ENCODE data around the gene SENP1. TPM values are rescaled to one million over a fixed set of nuclear protein-coding genes. Genes with fewer than 3 reads are reported as not detected.

Gene SENP1
- total RNA-seq, 1 donor from 2014 or later: 16.9 TPM

DNA sequence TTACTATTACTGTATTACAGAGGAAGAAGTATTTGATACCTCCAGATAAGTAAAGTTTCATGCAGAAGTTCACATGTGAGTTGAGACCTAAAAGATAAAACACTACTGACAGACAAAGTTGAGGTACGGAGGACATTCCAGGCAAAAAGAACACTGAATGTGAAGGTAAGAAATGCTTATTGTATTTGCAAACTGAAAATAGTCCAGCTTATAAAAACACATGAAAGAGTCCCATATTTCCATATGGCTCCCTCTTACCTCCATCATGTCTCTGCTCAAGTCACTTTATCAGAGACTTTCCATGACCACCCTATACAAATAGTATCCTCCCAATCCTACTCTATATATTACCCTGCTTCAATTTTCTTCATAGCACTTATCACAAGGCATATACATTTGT is 35.8 kb downstream of the SENP1 start:
- Histone ChIP-seq H3K36me3 (peaks cover 79% of the 10 kb centered on the region), H3K27me3 (no peaks in the 10 kb centered on the region), H3K4me3 (no peak overlapping the region), H3K27ac (no peak overlapping the region), H3K4me1 (no peaks in the 10 kb centered on the region), H3K9me3 (no peaks in the 10 kb centered on the region)
- intact Hi-C loops (cut with DNase I): no loop called here
- DNase-seq (no peak), ATAC-seq (no peak)
- TF ChIP-seq, protein P1, sequence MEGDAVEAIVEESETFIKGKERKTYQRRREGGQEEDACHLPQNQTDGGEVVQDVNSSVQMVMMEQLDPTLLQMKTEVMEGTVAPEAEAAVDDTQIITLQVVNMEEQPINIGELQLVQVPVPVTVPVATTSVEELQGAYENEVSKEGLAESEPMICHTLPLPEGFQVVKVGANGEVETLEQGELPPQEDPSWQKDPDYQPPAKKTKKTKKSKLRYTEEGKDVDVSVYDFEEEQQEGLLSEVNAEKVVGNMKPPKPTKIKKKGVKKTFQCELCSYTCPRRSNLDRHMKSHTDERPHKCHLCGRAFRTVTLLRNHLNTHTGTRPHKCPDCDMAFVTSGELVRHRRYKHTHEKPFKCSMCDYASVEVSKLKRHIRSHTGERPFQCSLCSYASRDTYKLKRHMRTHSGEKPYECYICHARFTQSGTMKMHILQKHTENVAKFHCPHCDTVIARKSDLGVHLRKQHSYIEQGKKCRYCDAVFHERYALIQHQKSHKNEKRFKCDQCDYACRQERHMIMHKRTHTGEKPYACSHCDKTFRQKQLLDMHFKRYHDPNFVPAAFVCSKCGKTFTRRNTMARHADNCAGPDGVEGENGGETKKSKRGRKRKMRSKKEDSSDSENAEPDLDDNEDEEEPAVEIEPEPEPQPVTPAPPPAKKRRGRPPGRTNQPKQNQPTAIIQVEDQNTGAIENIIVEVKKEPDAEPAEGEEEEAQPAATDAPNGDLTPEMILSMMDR (IDR thresholded peaks at IDR 0.05): no peak

DNA sequence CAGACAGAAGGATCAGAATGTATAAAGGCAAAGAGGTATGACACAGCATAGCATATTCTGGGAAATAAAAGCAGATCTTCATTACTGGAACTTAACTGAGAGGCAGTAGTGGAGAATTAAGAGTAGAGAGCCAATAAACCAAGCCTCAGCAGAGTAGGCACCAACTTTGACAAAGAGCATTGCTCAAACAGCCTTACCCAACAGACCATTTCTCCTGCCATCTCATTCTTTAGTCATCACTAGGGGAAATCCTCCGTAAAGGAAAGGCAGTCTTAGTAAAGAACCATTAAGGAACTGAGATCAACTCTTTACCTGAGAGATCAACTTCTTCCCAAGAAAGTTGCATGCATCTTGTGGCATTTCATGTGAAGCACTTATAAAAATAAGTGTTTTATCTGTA is 36.6 kb downstream of the SENP1 start:
- intact Hi-C loops (cut with DNase I): no loop called here
- H3K36me3 ChIP-seq: peaks cover 79% of the 10 kb centered on the region

DNA sequence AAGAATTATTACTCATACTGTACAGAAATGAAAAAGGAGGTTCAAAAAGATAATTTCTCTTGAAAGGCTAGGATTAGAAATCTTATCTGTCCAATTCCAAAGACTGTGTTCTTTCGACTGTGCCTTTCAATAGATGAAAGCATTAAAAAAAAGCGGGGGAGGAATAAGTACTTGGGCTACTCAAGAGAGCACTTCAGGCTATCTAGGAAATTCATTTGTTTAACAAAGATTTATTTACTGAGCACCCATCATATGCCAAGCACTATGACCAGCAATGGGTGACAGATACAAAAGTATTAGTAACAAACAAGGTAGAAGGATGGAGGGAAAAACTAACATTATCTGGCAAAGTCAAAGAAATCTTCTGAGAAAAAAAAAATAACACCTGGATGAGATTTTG is 37.4 kb downstream of the SENP1 start:
- no peak overlapping the region for H3K4me3 ChIP-seq
- TF ChIP-seq, protein P1 (IDR thresholded peaks at IDR 0.05): no peak
- H3K27ac ChIP-seq: no peak overlapping the region
- peaks cover 79% of the 10 kb centered on the region for H3K36me3 ChIP-seq
- ATAC-seq (no peak), DNase-seq (no peak)
- H3K4me1 ChIP-seq: no peaks in the 10 kb centered on the region
- no peaks in the 10 kb centered on the region for H3K27me3 ChIP-seq
- intact Hi-C loops (cut with DNase I): no loop called here
- no peaks in the 10 kb centered on the region for H3K9me3 ChIP-seq

More for the DNA sequence above, 36.6 kb downstream of the SENP1 start:
- TF ChIP-seq, protein P1 (IDR thresholded peaks at IDR 0.05): no peak
- no peak for DNase-seq
- Histone ChIP-seq H3K27me3 (no peaks in the 10 kb centered on the region), H3K9me3 (no peaks in the 10 kb centered on the region), H3K4me1 (no peaks in the 10 kb centered on the region), H3K4me3 (no peak overlapping the region), H3K27ac (no peak overlapping the region)
- no peak for ATAC-seq

DNA sequence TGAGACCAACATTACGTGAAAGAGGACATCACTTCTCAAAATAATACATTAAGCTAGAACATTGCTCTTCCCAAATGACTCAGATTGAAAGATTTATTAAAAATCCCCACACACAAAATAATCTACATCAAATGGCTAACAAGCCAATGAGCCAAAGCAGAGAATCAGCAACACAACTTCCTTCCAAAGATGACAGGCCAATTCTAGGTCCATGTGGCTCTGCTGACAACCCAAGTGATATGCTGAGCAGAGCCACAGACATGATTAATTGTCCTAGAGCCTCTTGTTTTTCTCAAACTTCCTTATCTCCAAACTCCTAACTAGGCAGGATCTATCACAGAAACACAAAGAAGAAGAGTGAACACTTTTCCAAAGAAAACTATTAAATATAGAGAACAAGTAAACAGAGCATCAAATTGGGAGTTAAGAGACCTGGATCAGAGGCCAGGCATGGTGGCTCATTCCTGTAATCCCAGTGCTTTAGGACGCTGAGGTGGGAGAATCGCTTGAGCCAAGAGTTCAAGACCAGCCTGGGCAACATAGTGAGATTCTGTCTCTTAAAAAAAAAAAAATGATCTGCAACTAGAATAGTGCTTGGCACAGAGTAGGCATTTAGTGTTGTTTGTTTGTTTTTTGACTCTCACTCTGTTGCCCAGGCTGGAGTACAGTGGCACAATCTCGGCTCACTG is 38.5 kb downstream of the SENP1 start:
- intact Hi-C loops (cut with DNase I): no loop called here
- Histone ChIP-seq H3K36me3 (peaks cover 79% of the 10 kb centered on the region), H3K4me3 (no peak overlapping the region), H3K27ac (no peak overlapping the region), H3K27me3 (no peaks in the 10 kb centered on the region), H3K4me1 (no peaks in the 10 kb centered on the region), H3K9me3 (no peaks in the 10 kb centered on the region)
- DNase-seq: no peak
- TF ChIP-seq, protein P1 (IDR thresholded peaks at IDR 0.05): no peak
- ATAC-seq: no peak

DNA sequence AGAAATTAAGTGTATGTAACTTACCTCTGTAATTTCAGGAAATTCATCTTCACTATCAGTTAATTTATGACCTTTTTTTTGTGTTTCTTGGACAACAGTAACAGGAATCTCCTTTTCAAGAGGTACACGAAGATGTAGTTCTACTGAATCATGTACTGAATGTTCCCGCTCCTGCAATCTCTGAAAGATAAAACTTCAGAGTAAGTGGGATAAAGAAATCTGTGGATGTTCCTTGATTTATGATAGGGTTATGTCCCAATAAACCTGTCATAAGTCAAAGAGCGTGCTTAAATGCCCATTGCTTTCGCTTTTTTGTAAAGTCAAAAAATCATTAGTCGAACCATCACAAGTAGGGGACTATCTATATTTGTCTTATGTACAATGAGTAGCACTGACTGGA is 40.8 kb downstream of the SENP1 start:
- Histone ChIP-seq H3K4me1 (no peaks in the 10 kb centered on the region), H3K27ac (no peak overlapping the region), H3K4me3 (no peak overlapping the region), H3K36me3 (peaks cover 76% of the 10 kb centered on the region), H3K27me3 (no peaks in the 10 kb centered on the region), H3K9me3 (no peaks in the 10 kb centered on the region)
- TF ChIP-seq, protein P1 (IDR thresholded peaks at IDR 0.05): no peak
- DNase-seq (no peak), ATAC-seq (no peak)
- intact Hi-C loops (cut with DNase I): no loop called here

DNA sequence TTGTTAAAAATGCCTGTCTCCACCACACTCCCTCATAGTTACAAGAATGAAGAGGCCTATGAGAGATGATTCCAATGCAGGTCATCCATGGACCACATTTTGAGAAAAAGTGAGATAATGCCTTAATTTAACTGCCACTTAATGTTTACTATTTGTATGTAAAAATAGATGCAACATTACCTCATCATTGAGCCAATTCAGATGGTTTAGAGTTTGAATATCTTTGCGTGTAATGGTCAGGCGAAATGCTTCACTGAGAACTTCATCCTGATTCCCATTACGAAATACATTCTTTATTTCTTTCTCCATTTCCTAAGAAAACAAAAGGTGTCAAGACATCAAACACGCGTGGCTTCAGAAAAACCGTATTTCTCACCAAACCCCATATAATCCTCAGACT is 42.3 kb downstream of the SENP1 start:
- DNase-seq: no peak

More for the DNA sequence above, 42.3 kb downstream of the SENP1 start:
- H3K9me3 ChIP-seq: no peaks in the 10 kb centered on the region
- peaks cover 80% of the 10 kb centered on the region for H3K36me3 ChIP-seq
- no peak overlapping the region for H3K4me3 ChIP-seq
- no peaks in the 10 kb centered on the region for H3K4me1 ChIP-seq
- no peaks in the 10 kb centered on the region for H3K27me3 ChIP-seq
- TF ChIP-seq, protein P1 (IDR thresholded peaks at IDR 0.05): no peak
- intact Hi-C loops (cut with DNase I): no loop called here
- no peak overlapping the region for H3K27ac ChIP-seq
- ATAC-seq: no peak

Measured in upper lobe of right lung (tissue), 1 donor.